GM15510 (cell line): Measurements from ENCODE around the gene HNF4A.

ENCODE experiments used
- POLR2A ChIP-seq: IDR thresholded peaks from 3 replicates; pipeline ENCODE4 v1.6.1; 2011; ENCODE audit warnings: borderline replicate concordance; ENCODE audit not compliant: insufficient read length; ENCODE audit errors: extremely low read depth

The HNF4A gene

DNA sequence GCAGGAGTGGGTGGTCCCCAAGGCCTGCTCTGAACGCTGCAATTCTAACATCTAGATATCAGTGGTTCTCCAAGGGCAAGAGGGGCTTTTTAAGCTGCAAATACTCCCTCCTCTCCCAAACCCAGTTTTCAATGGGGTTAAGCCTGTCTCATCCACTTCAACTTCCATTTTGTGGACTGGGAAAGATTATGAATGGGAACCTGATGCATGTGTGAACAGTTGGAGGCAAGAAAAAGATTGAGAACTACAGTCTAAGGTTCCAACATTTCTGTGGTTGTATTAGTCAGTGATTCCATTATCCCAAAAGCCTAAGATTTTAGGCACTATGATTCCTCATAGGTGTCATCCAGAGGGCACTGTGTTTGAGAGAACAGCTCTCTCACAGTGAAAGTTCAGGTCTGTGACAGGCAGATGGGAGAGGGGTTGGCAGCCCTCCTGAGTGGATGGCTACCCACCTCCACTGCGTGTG, 53.7 kb downstream of the HNF4A start:
- no peak for TF ChIP-seq POLR2A

DNA sequence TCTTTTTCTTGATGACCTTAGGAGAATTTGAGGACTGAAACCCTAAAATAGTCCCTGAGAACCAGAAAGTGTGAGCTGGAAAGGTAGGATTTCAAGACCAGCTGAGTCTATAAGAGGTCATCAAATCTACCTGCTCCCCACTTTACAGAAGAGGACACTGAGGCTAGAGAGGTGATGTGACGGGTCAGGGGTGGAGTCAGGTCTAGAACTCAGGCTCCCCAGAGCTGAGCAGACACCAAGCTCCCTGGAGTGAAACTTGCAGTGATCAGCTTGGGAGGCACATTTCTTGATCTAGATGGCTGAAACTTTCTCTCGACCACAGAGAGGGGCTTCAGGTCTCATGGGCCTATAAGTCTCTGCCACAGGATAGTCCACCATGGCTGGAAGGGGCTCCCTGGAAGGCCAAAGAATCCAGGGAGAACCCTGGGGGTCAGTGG, 55.1 kb downstream of the HNF4A start:
- no peak for TF ChIP-seq POLR2A

DNA sequence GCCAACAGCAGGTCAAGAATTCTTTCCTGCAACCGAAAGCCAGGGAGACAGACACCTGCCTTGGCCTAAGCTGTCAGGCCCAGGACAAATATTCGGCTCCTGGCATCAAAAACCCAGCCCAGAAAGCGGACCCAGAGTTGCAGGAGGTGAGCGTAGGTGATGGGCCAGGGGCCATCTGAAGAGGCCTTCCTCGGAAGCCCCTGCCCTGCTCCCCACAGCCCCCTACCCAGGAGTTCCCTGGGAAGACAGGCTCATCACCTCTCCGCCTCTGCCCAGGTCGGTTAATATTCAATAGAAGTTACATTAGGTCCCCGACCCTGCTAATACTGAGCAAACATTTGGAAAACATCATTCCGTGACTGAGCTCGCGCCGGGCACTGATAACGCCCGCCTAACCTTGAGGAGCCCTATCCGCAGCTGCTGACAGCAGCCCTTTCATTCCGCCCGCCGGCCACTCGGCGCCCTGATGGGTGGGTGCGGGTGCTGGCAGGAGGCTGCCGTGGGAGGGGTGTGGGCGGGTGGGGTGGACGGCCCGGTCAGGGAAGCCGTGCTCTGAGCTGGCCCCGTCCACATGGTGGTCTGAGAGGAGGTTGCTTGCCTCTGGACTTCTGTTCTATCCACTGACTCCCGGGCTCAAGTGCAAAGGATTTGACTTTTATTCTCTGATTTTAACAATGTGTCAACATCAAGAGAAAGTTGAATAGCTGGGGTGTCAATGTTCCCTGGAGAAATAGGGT, 55.7 kb downstream of the HNF4A start:
- no peak for TF ChIP-seq POLR2A

DNA sequence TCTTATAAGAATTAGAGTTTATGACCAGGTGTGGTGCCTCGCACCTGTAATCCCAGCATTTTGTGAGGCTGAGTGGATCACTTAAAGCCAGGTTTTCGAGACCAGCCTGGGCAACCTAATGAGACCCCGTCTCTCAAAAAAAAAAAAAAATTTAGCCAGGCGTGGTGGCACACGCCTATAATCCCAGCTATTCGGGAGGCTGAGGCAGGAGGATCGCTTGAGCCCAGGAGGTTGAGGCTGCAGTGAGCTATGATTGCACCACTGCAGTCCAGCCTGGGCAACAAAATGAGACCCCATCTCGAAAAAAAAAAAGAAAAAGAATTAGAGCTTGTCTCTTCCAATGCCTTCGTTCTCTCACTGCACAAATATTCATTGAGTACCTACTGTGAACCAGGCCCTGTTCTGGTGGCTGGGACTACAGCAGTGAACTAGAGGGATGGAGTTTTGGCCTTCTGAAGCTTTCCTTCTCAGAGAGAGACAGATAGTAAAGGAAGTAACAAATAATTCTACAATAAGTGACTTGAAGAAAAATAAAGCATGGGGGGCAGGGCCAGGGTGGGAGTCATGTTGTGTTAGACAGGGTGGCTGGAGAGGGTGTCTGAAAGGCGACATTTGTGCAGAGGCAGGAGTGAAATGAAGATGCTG, 56.4 kb downstream of the HNF4A start:
- TF ChIP-seq POLR2A: no peak

DNA sequence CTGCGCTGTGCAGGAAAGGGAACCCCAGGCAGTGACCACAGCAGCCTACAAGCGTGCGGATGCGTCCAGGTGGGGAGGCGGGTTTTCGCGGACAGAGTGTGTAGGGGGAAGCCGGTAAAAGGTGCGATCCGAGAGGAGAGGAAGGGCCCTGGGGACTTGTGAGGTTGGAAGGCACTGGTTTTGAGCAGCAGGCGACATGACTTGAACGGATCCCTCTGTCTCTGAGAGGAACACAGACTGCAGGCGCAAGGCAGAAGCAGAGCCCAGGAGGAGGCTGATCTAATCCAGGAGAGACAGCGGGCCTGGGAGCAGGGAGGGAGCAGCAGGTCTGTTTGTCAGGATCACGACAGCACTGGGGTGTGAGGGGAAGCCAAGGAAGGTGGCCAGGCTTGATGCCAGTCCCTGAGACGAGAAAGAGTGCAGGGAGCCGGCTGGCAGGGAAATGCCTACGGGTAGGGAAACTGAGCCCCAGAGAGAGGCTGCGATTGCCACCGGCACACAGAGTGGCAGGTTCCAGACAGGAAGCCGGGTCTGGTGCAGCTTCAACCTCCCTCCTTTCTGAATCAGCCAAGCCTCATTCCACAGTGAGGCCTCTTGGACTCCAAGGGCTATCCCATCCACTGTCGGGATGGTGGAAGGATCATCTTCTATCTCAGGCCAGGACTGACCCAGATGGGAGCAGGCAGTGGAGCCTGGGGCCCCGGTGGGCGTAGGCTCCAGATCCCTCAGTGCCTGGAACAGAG, 57.1 kb downstream of the HNF4A start:
- no peak for TF ChIP-seq POLR2A

DNA sequence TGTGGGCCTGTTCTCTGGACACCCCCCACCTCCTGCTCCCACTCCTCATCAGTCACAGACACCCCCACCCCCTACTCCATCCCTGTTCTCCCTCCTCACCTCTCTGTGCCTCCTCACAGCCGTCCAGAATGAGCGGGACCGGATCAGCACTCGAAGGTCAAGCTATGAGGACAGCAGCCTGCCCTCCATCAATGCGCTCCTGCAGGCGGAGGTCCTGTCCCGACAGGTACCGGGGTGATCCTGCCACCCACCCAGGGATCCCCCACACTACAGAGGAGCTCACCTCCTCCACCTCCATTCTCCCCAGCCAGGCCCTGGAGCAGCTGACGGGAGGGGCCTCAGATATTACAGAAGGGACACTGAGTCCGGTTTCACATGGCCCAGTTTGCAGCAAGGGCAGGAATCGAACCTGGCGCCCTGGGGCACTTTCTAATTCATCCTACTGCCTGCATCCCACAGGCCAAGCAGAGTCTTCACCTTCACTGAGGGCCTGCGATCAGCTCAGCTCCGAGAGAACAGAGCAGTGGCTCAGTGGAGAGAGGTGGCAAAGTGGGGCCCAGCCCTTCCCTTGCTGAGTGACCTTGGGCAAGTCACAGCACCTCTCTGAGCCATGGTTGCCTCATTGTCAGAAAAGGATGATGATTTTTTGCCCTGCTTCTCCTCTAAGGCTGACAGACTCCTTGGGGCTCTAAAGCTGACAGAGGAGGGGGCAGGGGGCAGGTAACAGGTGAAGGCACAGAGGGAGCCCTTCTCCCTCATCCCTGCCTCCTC, 58.3 kb downstream of the HNF4A start:
- TF ChIP-seq POLR2A: no peak

DNA sequence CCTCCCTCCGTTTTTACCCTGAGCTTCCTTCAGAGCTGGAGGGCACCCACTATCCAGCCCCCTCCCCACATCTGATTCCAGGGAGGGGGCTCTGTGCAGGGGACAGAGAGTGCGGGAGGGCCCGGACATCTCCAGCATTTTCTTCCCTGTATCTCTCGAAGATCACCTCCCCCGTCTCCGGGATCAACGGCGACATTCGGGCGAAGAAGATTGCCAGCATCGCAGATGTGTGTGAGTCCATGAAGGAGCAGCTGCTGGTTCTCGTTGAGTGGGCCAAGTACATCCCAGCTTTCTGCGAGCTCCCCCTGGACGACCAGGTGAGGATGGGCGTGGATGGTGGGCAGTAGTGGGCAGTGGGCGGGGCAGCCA, 58.8 kb downstream of the HNF4A start:
- TF ChIP-seq POLR2A: no peak

DNA sequence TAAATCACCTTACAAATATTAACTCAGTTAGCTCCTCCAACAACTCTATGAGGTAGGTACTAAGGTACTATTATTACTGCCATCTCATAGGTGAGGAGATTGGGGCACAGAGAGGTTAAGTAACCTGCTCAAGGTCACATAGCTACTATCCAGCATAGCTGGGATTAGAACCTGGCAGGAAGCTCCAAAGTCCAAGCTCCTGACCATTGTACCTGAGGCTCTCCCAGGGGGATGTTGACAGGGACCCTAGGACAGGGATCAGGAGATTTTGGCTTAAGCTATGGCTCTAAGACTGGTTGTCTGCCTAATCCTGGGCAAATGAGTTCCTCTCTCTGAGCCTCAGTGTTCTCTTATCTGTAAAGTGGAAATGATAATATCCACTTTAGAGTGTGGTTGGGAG, 59.3 kb downstream of the HNF4A start:
- TF ChIP-seq POLR2A: no peak

DNA sequence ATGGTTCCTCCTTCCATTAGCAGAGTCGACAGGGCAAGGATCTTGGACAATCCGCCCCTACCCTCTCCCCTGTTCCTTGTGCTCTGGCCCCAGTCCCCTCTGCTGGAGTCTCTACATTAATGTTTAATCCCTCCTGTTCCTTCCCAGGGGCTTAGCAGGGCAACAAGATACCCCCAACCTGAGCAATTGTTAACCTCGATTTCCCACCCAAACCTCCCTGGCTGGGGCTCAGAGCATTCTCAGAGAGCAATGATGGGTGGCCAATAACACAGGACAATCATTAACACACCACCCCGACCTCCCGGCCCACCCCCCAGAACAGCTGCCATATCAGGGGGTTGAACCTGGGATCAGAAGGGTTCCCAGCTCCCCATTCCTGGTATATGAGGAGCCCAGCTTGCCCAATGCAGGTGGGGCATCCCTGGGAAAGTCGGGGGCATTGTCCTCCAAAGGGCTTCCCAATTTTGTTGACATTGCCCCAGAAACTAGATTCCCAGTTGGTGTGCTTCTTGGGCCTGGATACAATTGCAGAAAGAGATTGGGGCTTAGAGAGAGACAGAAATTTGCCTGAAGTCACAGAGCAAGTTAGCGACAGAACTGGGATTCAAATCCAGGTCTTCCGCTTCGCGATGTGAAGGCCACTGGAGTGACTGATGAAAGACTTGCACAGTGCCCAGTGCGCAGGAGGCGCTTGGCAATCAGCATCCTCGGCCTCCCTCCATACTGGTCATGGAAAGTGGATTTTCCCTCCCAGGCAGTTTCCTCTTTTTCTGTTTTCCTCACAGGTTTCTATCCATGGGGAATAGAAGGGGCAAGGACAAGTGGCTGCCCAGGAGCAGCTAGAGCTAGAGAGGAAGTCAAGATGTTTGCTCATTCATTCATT, 60.6 kb downstream of the HNF4A start:
- TF ChIP-seq POLR2A: no peak

DNA sequence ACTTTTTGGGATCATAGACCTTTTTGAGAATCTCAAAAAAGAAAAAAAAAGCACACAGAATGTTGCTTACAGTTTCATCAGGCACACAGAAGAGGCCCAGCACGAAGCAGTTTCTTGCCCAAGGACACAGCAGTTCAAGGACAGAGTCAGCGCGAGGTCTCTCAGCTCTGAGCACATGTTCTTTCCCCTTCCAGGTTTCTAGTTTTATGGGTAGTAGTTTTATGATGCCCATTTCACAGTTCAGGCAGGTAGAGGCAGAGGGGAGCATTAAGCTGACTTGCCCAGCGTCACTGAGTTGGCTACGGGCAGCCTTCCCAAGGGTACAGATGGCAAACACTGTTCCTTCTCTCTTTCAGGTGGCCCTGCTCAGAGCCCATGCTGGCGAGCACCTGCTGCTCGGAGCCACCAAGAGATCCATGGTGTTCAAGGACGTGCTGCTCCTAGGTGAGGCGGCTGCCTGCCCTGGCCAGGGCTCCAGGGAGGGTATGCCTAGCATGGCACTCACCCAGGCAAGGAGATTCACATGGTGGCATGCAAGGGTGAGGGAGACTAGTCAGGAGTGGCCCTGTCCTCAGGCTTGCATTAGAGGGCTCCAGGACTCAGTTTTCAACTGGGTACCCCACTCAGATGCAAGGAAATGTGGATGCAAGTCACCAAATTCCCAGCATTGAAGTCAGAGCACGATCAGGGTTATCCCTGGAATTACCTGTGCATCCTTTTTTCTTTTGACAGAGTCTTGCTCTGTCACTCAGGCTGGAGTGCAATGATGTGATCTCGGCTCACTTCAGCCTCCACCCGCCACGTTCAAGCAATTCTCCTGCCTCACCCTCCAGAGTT, 62.8 kb downstream of the HNF4A start:
- no peak for TF ChIP-seq POLR2A

DNA sequence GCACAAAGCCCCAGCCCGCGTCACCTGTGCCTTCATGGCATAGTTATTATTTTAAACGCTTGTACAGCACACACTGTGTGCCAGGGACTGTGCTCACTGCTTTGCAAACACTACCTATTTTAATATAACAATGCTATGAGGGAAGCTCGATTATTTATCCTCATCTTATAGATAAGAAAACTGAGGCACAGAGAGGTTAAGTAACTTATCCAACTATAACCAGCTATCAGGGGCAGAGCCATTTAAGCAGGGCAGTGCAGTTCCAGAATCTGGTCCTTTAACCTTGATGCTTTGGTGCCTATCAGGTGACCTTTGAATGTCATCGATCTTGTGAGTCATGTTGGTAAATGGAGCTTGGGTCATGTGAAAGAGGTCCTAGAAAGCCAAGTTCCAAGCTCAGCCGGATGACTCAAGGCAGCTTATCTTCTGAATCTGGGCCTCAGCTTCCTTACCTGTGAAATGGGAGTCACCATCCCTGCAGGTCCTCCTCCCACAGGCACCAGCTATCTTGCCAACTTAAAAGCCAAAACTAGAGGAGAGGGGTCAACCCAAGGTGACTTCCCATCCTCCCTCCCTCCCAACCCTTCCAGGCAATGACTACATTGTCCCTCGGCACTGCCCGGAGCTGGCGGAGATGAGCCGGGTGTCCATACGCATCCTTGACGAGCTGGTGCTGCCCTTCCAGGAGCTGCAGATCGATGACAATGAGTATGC, 63.8 kb downstream of the HNF4A start:
- no peak for TF ChIP-seq POLR2A

DNA sequence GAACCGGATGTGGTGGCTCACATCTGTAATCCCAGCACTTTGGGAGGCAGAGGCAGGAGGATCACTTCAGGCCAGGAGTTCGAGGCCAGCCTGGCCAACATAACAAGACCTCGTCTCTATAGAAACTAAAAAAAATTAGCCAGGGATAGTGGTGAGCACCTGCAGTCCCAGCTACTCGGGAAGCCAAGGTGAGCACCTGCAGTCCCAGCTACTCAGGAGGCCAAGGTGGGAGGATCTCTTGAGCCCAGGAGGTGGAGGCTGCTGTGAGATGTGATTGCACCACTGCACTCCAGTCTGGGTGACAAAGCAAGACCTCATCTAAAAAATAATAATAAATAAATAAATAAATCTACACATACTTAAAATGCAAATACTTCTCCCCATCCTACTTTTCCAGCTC, 65.0 kb downstream of the HNF4A start:
- no peak for TF ChIP-seq POLR2A
